Left ventricle myocardium inferior (tissue), 1 donor: Measurements from ENCODE around the gene HERC2. TPM values are rescaled to one million over a fixed set of nuclear protein-coding genes. Genes with fewer than 3 reads are reported as not detected.
A peak's percentile ranks its signal among the peaks of the same experiment; 100 is the strongest.
"Not testable (repeated sequence)": the region's sequence is repeated elsewhere in the genome, so short reads cannot be mapped to it uniquely, and the experiment has no call there.

Experiments
- DNase-seq: peaks from one replicate; pipeline ENCODE4 v3.0.0-alpha.2; 2020
- H3K27ac ChIP-seq: fragments of 200-600 bp; replicated peaks from 2 replicates; pipeline ENCODE4 v1.8.0; 2021
- H3K27me3 ChIP-seq: fragments of 200-600 bp; 2 replicates; pipeline ENCODE4 v1.8.0; 2021; ENCODE audit warnings: low read depth
- H3K36me3 ChIP-seq: fragments of 200-600 bp; 2 replicates; pipeline ENCODE4 v1.8.0; 2021
- H3K4me1 ChIP-seq: fragments of 200-600 bp; 2 replicates; pipeline ENCODE4 v1.8.0; 2021
- H3K4me3 ChIP-seq: fragments of 200-600 bp; 2 replicates; pipeline ENCODE4 v1.8.0; 2021; ENCODE audit warnings: mild to moderate bottlenecking, moderate library complexity
- H3K9me3 ChIP-seq: fragments of 200-600 bp; replicated peaks from 2 replicates; pipeline ENCODE4 v1.8.0; 2021
- CTCF ChIP-seq: fragments of 200-600 bp; IDR thresholded peaks from 2 replicates; pipeline ENCODE4 v1.8.0; 2021; ENCODE audit warnings: antibody characterized with exemption, mild to moderate bottlenecking, borderline replicate concordance
- intact Hi-C: fragments of 100-400 bp; cut with micrococcal nuclease; formaldehyde crosslinking; loops from one replicate; pipeline ENCODE4 v1.11.0; 2022
- total RNA-seq: library from RNA; stranded (reverse); fragmentation: NEBNext Ultra II Directional; extraction: Animal tissue kit (Norgen Biotek cat#: 25700); gene quantifications from one replicate; pipeline ENCODE4 v1.2.1, GENCODE V29; 2021
- donor health status: DM: no; HTN: yes; CAD: no; lungs with severe emphysema.

HERC2 gene
- total RNA-seq, 1 donor from 2014 or later, result 45.8 TPM

DNA sequence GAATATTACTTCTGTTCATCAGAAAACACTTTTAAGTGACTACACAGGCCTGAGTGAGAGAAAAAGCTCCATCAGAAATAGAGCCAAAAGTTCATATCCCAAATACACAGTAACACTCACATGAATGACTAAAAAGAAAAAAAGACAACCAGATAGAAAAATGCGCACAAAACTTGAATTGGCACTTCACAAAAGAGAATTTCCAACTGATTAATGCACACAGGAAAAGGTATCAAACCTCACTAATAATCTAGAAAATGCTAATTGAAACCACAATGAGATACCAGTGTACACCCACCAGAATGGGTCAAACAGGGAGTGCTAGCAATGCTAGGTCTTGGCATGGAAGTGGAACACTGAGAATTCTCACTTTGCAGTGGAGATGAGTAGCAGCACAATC lies 78.6 kb downstream of the HERC2 start:
- intact Hi-C loops, result no loop called here
- no peak for TF ChIP-seq CTCF
- peaks cover 79% of the 10 kb centered on the region for H3K36me3 ChIP-seq
- H3K27ac ChIP-seq, result no peak overlapping the region
- H3K4me3 ChIP-seq, result no peak overlapping the region
- DNase-seq, result no peak
- no peaks in the 10 kb centered on the region for H3K4me1 ChIP-seq
- no peaks in the 10 kb centered on the region for H3K27me3 ChIP-seq
- H3K9me3 ChIP-seq, result peaks cover 5% of the 10 kb centered on the region

DNA sequence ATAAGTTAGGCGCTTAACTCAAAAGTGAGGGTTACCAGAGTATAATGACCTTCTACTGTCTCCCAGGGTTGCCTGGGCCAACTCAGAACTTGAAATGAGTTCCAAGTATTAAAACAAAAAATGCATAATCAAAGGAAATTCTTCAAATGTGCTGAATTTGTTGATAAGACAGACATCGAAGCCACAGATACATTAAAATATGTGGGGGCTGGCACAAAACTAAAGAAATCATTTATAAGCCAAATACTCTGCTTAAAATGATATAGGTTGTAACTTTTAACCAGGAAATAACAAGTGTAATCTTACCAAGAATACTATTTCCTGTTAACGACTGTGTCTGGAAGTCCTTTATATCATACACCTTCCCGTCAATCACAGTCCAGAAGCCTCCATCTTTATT lies 83.7 kb downstream of the HERC2 start:
- H3K36me3 ChIP-seq, result peaks cover 68% of the 10 kb centered on the region
- H3K27ac ChIP-seq, H3K27me3 ChIP-seq, H3K4me3 ChIP-seq, H3K4me1 ChIP-seq, intact Hi-C loops, DNase-seq, H3K9me3 ChIP-seq: not testable (repeated sequence)

GRCh38 chr15:28231743-28232142 lies 90.2 kb downstream of the HERC2 start:
- H3K9me3 ChIP-seq, H3K27me3 ChIP-seq, H3K4me3 ChIP-seq, H3K4me1 ChIP-seq, DNase-seq, intact Hi-C loops, H3K27ac ChIP-seq: not testable (repeated sequence)
- H3K36me3 ChIP-seq, result peaks cover 69% of the 10 kb centered on the region

- H3K9me3 ChIP-seq, result not testable (repeated sequence)
These were observed 90.6 kb downstream of the HERC2 start for GRCh38 chr15:28231336-28231735.

GRCh38 chr15:28228990-28229640 lies 92.9 kb downstream of the HERC2 start:
- DNase-seq, H3K4me3 ChIP-seq, H3K9me3 ChIP-seq, intact Hi-C loops, H3K4me1 ChIP-seq, H3K27ac ChIP-seq, H3K27me3 ChIP-seq: not testable (repeated sequence)
- peaks cover 69% of the 10 kb centered on the region for H3K36me3 ChIP-seq

More at GRCh38 chr15:28231336-28231735, 90.6 kb downstream of the HERC2 start:
- H3K27me3 ChIP-seq, DNase-seq, H3K4me1 ChIP-seq, H3K4me3 ChIP-seq, intact Hi-C loops, H3K27ac ChIP-seq: not testable (repeated sequence)
- peaks cover 69% of the 10 kb centered on the region for H3K36me3 ChIP-seq

DNA sequence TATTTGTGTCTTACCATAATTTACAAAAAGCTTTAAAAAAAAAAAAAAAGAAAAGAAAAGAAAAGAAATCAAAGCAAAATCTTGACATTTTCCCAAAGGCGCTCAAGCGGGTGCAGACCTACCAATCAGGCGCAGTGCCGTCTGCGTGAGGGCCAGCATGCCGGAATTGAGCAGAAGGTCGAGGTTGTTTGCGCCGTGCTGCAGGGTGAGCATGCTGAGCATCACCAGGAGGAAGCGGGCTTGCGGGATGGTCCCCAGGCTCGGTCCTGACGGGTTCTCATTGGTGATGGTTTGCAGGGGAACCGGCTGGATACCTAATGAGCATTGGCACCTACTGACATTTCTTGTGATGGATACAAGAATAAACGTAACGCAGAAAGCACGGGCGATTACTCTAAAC lies 93.9 kb downstream of the HERC2 start:
- no peak for DNase-seq
- intact Hi-C loops, result no loop called here
- no peak for TF ChIP-seq CTCF
- Histone ChIP-seq H3K4me3 (no peak overlapping the region), H3K27ac (no peak overlapping the region), H3K4me1 (no peaks in the 10 kb centered on the region), H3K27me3 (no peaks in the 10 kb centered on the region), H3K36me3 (peaks cover 70% of the 10 kb centered on the region), H3K9me3 (no peaks in the 10 kb centered on the region)

GRCh38 chr15:28227303-28227702 lies 94.7 kb downstream of the HERC2 start:
- peak; percentile 49 for TF ChIP-seq CTCF
- H3K36me3 ChIP-seq, result peaks cover 65% of the 10 kb centered on the region
- H3K9me3 ChIP-seq, H3K27ac ChIP-seq, H3K4me1 ChIP-seq, H3K27me3 ChIP-seq, H3K4me3 ChIP-seq, intact Hi-C loops, DNase-seq: not testable (repeated sequence)

DNA sequence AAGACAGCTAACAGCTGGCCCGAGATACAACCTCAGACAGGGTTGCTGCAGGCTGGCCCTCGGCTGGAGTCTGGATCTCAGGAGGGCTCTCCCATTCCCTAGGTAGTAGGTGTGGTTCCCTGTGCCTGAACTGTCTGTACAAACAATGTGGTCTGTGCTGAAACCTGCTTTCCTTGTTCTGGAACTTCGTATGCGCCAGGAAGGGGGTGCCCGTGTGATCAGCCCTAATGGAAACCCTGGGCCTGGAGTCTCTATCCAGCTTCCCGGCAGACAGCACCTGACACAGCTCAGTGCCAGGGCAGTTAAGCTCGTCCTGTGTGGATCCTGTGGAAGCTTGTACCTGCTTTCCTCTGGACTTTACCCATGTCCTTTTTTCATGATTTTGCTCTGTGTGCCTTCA lies 99.4 kb downstream of the HERC2 start:
- peaks cover 62% of the 10 kb centered on the region for H3K36me3 ChIP-seq
- H3K4me1 ChIP-seq, H3K4me3 ChIP-seq, DNase-seq, intact Hi-C loops, H3K9me3 ChIP-seq, H3K27me3 ChIP-seq, H3K27ac ChIP-seq: not testable (repeated sequence)

GRCh38 chr15:28221696-28222095 lies 100.3 kb downstream of the HERC2 start:
- DNase-seq, intact Hi-C loops, H3K27me3 ChIP-seq, H3K4me1 ChIP-seq, H3K4me3 ChIP-seq, H3K27ac ChIP-seq, H3K9me3 ChIP-seq: not testable (repeated sequence)
- peaks cover 58% of the 10 kb centered on the region for H3K36me3 ChIP-seq
